Measurements from ENCODE around the gene SNX3.

GRCh38 chr6:108167449-108168089, 93.3 kb downstream of the SNX3 start:
- TF ChIP-seq EZH2 (IDR thresholded peaks at IDR 0.05; ENCODE audit: borderline replicate concordance, insufficient read depth, low read depth, low read length, poor library complexity, severe bottlenecking) (peak; percentile 3), CTCF (IDR thresholded peaks at IDR 0.05) (no peak)

Data from B cell (primary cell).